Measurements from ENCODE around the gene SLIT1. TPM values are rescaled to one million over a fixed set of nuclear protein-coding genes. Genes with fewer than 3 reads are reported as not detected.

SLIT1 gene
- total RNA-seq, 1 donor from 2014 or later: 25.5 TPM

DNA sequence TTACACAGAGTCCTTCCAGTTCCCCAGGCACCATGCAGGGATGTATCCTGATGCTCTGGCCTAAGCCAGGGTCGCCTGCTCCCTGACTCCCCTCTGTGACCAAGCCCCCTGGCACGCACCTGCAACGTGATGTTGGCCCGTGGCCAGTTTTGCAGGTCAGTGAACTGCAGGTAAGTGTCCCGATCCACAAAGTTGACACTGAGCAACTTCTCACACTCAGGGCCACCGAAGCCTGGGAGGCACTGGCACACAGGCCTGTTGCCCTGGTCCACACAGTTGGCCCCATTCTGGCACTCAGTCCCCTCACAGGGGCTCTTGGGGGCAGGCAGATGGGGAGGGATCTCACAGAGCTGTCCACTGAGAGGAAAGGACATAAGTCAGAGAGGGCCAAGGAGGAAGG lies 179.4 kb downstream of the SLIT1 start:
- peaks cover 13% of the 10 kb centered on the region for H3K9me3 Mint-ChIP-seq (ENCODE audit: low read depth)
- H3K4me3 Mint-ChIP-seq (ENCODE audit: low read depth): no peak overlapping the region
- DNase-seq (ENCODE audit: low spot score, unreplicated experiment): no peak
- no peak overlapping the region for H3K27ac Mint-ChIP-seq
- H3K36me3 Mint-ChIP-seq (ENCODE audit: insufficient read depth): peaks cover 14% of the 10 kb centered on the region
- TF ChIP-seq, protein P1, sequence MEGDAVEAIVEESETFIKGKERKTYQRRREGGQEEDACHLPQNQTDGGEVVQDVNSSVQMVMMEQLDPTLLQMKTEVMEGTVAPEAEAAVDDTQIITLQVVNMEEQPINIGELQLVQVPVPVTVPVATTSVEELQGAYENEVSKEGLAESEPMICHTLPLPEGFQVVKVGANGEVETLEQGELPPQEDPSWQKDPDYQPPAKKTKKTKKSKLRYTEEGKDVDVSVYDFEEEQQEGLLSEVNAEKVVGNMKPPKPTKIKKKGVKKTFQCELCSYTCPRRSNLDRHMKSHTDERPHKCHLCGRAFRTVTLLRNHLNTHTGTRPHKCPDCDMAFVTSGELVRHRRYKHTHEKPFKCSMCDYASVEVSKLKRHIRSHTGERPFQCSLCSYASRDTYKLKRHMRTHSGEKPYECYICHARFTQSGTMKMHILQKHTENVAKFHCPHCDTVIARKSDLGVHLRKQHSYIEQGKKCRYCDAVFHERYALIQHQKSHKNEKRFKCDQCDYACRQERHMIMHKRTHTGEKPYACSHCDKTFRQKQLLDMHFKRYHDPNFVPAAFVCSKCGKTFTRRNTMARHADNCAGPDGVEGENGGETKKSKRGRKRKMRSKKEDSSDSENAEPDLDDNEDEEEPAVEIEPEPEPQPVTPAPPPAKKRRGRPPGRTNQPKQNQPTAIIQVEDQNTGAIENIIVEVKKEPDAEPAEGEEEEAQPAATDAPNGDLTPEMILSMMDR (IDR thresholded peaks at IDR 0.05; ENCODE audit: unreplicated experiment): no peak
- H3K27me3 Mint-ChIP-seq: no peaks in the 10 kb centered on the region
- H3K4me1 Mint-ChIP-seq (ENCODE audit: low read depth): no peaks in the 10 kb centered on the region

DNA sequence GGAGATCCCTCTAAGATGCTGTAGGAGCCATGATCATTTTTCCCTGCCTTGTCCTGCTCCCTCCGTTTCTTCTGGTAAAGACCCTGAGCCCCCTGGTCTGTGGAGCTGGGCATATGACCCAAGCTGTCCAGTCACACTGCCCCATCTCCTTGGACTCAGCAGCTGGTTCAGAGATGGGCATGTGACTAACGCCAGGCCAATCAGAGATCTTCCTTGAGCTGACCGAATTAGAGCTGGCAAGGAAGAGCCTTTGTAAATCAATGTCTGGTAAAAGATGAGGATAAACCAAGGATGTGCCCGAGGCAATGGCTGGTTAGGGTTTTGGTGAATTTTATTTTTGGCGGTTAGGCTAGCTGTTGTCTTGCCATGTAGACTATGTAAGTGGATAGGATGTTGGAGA lies 180.4 kb downstream of the SLIT1 start:
- H3K9me3 Mint-ChIP-seq (ENCODE audit: low read depth): peaks cover 13% of the 10 kb centered on the region
- H3K27ac Mint-ChIP-seq: peak overlapping the region; percentile 15
- H3K27me3 Mint-ChIP-seq: no peaks in the 10 kb centered on the region
- TF ChIP-seq, protein P1 (IDR thresholded peaks at IDR 0.05; ENCODE audit: unreplicated experiment): no peak
- no peak overlapping the region for H3K4me3 Mint-ChIP-seq (ENCODE audit: low read depth)
- no peak for DNase-seq (ENCODE audit: low spot score, unreplicated experiment)
- no peaks in the 10 kb centered on the region for H3K4me1 Mint-ChIP-seq (ENCODE audit: low read depth)
- H3K36me3 Mint-ChIP-seq (ENCODE audit: insufficient read depth): peaks cover 13% of the 10 kb centered on the region

DNA sequence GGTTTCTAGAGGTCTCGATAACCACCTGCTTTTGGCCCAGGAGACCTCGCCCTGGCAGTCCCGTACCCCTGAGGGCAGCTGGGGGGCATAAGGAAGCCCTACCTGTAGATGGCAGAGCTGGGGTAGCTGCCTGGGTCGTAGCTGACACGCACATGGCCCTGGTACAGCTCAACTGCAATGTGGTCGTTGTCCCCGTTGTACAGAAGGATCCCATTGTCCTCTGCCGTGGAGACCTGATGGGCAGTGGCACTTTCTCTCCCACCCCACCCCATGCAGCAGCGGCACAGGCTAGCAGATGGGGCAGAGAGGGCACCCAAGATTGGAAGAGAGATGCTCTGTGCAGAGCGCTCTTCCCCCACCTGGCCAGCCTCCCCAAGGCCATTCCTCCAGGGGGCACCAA lies 181.2 kb downstream of the SLIT1 start:
- peaks cover 8% of the 10 kb centered on the region for H3K36me3 Mint-ChIP-seq (ENCODE audit: insufficient read depth)
- no peak for DNase-seq (ENCODE audit: low spot score, unreplicated experiment)
- no peak overlapping the region for H3K27ac Mint-ChIP-seq
- H3K27me3 Mint-ChIP-seq: no peaks in the 10 kb centered on the region
- TF ChIP-seq, protein P1 (IDR thresholded peaks at IDR 0.05; ENCODE audit: unreplicated experiment): no peak
- no peaks in the 10 kb centered on the region for H3K4me1 Mint-ChIP-seq (ENCODE audit: low read depth)
- H3K4me3 Mint-ChIP-seq (ENCODE audit: low read depth): no peak overlapping the region
- H3K9me3 Mint-ChIP-seq (ENCODE audit: low read depth): peaks cover 13% of the 10 kb centered on the region

DNA sequence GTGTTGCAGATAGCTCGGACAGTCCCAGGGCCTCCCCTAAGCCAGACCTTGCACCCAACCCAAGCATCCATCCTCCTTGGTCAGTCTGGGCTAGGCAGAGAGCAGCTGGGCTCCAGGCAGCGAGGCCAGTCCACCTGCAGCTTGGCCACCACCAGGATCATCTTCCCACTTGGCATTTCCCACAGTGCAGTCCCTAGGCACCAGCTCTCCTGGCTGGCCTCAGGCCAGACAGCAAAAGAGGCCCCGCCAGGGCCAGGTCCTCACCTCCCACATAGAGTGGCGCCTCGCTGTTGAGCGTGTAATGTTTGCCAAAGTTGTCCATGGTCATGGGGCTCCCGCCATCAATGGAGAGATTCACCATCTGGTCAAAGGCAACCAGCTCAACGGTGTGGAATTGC lies 182.0 kb downstream of the SLIT1 start:
- TF ChIP-seq, protein P1 (IDR thresholded peaks at IDR 0.05; ENCODE audit: unreplicated experiment): no peak
- Mint-ChIP-seq H3K9me3 (ENCODE audit: low read depth) (peaks cover 13% of the 10 kb centered on the region), H3K4me3 (ENCODE audit: low read depth) (no peak overlapping the region), H3K27me3 (no peaks in the 10 kb centered on the region), H3K4me1 (ENCODE audit: low read depth) (no peaks in the 10 kb centered on the region), H3K36me3 (ENCODE audit: insufficient read depth) (peaks cover 8% of the 10 kb centered on the region), H3K27ac (no peak overlapping the region)
- DNase-seq (ENCODE audit: low spot score, unreplicated experiment): no peak

DNA sequence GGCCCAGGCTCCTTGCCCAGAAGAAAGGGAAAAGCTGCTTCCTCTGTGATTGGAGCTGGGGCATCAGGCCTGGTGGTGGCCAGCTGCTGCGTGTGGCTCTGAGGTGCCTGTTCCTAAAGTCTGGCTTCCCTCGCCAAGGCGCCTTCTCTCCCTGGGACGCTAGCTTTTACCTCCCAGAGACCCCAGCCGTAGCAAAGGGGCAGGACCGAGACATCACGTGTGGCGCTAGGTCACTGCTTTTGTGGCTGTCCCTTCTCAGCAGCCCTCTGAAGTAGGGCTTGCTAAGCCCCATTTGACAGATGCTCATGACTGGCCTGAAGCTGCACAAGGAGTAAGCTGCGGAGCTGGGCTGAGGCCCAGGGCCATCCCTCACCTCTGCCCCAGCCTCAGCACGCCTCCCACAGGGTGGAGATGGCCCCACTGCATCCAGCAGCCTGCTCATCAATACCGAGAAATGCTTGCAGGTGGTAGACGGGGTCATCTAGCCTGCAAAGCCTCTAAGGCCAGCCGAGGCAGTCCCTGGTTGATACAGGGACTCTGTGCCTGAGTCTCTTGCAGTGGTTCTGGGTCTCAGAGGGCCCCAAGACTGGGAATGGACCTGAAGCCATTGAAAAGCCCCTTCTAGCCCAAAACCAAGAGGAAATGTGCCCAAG lies 182.5 kb downstream of the SLIT1 start:
- Mint-ChIP-seq H3K4me1 (ENCODE audit: low read depth) (no peaks in the 10 kb centered on the region), H3K27ac (no peak overlapping the region), H3K9me3 (ENCODE audit: low read depth) (peaks cover 13% of the 10 kb centered on the region), H3K36me3 (ENCODE audit: insufficient read depth) (peaks cover 8% of the 10 kb centered on the region), H3K4me3 (ENCODE audit: low read depth) (no peak overlapping the region), H3K27me3 (no peaks in the 10 kb centered on the region)
- TF ChIP-seq, protein P1 (IDR thresholded peaks at IDR 0.05; ENCODE audit: unreplicated experiment): no peak
- no peak for DNase-seq (ENCODE audit: low spot score, unreplicated experiment)
